PFSK-1 (cell line): Measurements from ENCODE around the gene DNAH14.

ENCODE experiments used
- POLR2AphosphoS5 ChIP-seq: IDR thresholded peaks from 2 replicates; pipeline ENCODE4 v1.6.1; 2012; ENCODE audit warnings: low read depth, mild to moderate bottlenecking, control low read depth, low read length, moderate library complexity
- REST ChIP-seq, 2 experiments: IDR thresholded peaks; 2 replicates each; pipeline versions ENCODE4 v1.6.1 to v1.8.0; 2011 to 2012; ENCODE audit warnings: low read depth in 2 of 2, low read length in 2 of 2, control low read depth in 1 of 2, inconsistent platforms in 1 of 2, mild to moderate bottlenecking in 1 of 2, moderate library complexity in 1 of 2; ENCODE audit not compliant: insufficient read depth in 1 of 2

GRCh38 chr1:225341642-225342041 lies 412.2 kb downstream of the DNAH14 start:
- TF ChIP-seq REST (IDR thresholded peaks at IDR 0.05; ENCODE audit: insufficient read depth in 1 of 2, low read depth in 2 of 2, low read length in 2 of 2), result no peak
- no peak for TF ChIP-seq POLR2AphosphoS5
